Measurements from ENCODE around the gene GIPC2.

- TF ChIP-seq CTCF (IDR thresholded peaks at IDR 0.05) (no peak), POLR2A (IDR thresholded peaks at IDR 0.05) (no peak), POLR2AphosphoS5 (IDR thresholded peaks at IDR 0.05) (no peak), EP300 (IDR thresholded peaks at IDR 0.05) (no peak)
These were observed 7.1 kb downstream of the GIPC2 start for GRCh38 chr1:78052685-78053405.

Data from suprapubic skin (tissue), 4 donors.